Endothelial cell of umbilical vein (primary cell): Measurements from ENCODE around the gene MID1. TPM values are rescaled to one million over a fixed set of nuclear protein-coding genes. Genes with fewer than 3 reads are reported as not detected.
A peak's percentile ranks its signal among the peaks of the same experiment; 100 is the strongest.

Experiments
- BruUV-seq: library from RNA; stranded (reverse); fragments of 400-500 nt; replicated peaks from 2 replicates; lab custom pipeline; 2021; lab: Mats Ljungman, UMichigan
- CTCF ChIA-PET: fragments of 300-600, 350-600 bp; sonication (Branson Sonifier 250); formaldehyde crosslinking; loops from one replicate; lab custom pipeline; 2021; ENCODE audit warnings: antibody characterized with exemption, inconsistent platforms; lab: Charles Lee
- POLR2A ChIA-PET: fragments of 300-600, 350-600 bp; sonication (Branson Sonifier 250); formaldehyde crosslinking; loops from one replicate; lab custom pipeline; 2021; ENCODE audit warnings: antibody characterized with exemption, inconsistent platforms; lab: Charles Lee
- DNase-seq: peaks from one replicate; pipeline ENCODE4 v3.0.0-alpha.2; 2011; ENCODE audit warnings: low read depth, low spot score
- FAIRE-seq: peaks from 2 replicates; lab custom pipeline; 2011; peaks lifted over from hg19 to GRCh38; lab: Jason Lieb, UNC
- H2AFZ ChIP-seq: 2 replicates; pipeline ENCODE4 v1.6.0; 2012; ENCODE audit warnings: low read depth, low read length, control low read depth, inconsistent platforms
- H3K27ac ChIP-seq: 2 replicates; pipeline ENCODE4 v1.5.1; 2011; ENCODE audit warnings: low read depth, mild to moderate bottlenecking, control low read depth, low read length, moderate library complexity; ENCODE audit not compliant: insufficient read depth
- H3K27me3 ChIP-seq, 2 experiments: 2 replicates each; pipeline versions ENCODE4 v1.6.0 to v1.6.1; 2011; ENCODE audit warnings: low read length in 2 of 2, mixed read lengths in 1 of 2; ENCODE audit not compliant: control insufficient read depth in 2 of 2, insufficient read depth in 2 of 2
- H3K36me3 ChIP-seq, 2 experiments: 2 replicates in 1 of 2; 3 replicates in 1 of 2; pipeline ENCODE4 v1.5.1; 2011; ENCODE audit warnings: low read length in 2 of 2, mild to moderate bottlenecking in 1 of 2, moderate library complexity in 1 of 2; ENCODE audit not compliant: control insufficient read depth in 2 of 2, insufficient read depth in 2 of 2; ENCODE audit errors: extremely low read depth in 1 of 2
- H3K4me1 ChIP-seq: 3 replicates; pipeline ENCODE4 v1.5.1; 2011; ENCODE audit warnings: mild to moderate bottlenecking, low read length; ENCODE audit not compliant: control insufficient read depth, insufficient read depth; ENCODE audit errors: extremely low read depth
- H3K4me2 ChIP-seq: 2 replicates; pipeline ENCODE4 v1.6.1; 2011; ENCODE audit warnings: low read length, control low read depth, mixed read lengths; ENCODE audit not compliant: insufficient read depth
- H3K4me3 ChIP-seq, 3 experiments: fragments of 200-600 bp in 1 of 3; sonication (generic), shearing (Covaris generic) in 1 of 3; replicated peaks in 1 of 3; 2 replicates each; pipeline ENCODE4 v1.5.1; 2011 to 2016; ENCODE audit warnings: control low read depth in 3 of 3, low read length in 3 of 3, mild to moderate bottlenecking in 2 of 3, inconsistent platforms in 1 of 3, low read depth in 1 of 3, moderate library complexity in 1 of 3; ENCODE audit not compliant: insufficient read depth in 1 of 3
- H3K79me2 ChIP-seq: 2 replicates; pipeline ENCODE4 v1.6.0; 2012; ENCODE audit warnings: low read length, inconsistent platforms; ENCODE audit not compliant: control insufficient read depth, insufficient read depth
- H3K9ac ChIP-seq: replicated peaks from 2 replicates; pipeline ENCODE3; 2011; ENCODE audit warnings: low read length, control low read depth; ENCODE audit not compliant: insufficient read depth; ENCODE audit errors: extremely low read depth
- H3K9me1 ChIP-seq: replicated peaks from 3 replicates; pipeline ENCODE4 v1.6.0; 2011; ENCODE audit warnings: mild to moderate bottlenecking, low read length; ENCODE audit not compliant: control insufficient read depth, insufficient read depth; ENCODE audit errors: extremely low read depth
- H3K9me3 ChIP-seq: replicated peaks from 2 replicates; pipeline ENCODE4 v1.5.1; 2012; ENCODE audit warnings: low read length, inconsistent platforms; ENCODE audit not compliant: control insufficient read depth, insufficient read depth
- H4K20me1 ChIP-seq: replicated peaks from 2 replicates; pipeline ENCODE3; 2011; ENCODE audit warnings: mild to moderate bottlenecking, low read length; ENCODE audit not compliant: control insufficient read depth, insufficient read depth; ENCODE audit errors: extremely low read depth
- EZH2 ChIP-seq: IDR thresholded peaks from 2 replicates; pipeline ENCODE4 v1.6.1; 2012; ENCODE audit warnings: borderline replicate concordance, low read depth, mild to moderate bottlenecking, moderate library complexity, low read length, inconsistent platforms; ENCODE audit not compliant: severe bottlenecking
- FOS ChIP-seq: IDR thresholded peaks from 2 replicates; pipeline ENCODE4 v1.6.1; 2011; ENCODE audit warnings: mild to moderate bottlenecking, low read length, moderate library complexity, borderline replicate concordance; ENCODE audit not compliant: insufficient read depth
- GATA2 ChIP-seq: IDR thresholded peaks from 2 replicates; pipeline ENCODE4 v1.7.0; 2011; ENCODE audit warnings: low read depth, mild to moderate bottlenecking, moderate library complexity, mixed read lengths, low read length; ENCODE audit not compliant: insufficient read length, insufficient read depth
- JUN ChIP-seq: IDR thresholded peaks from 2 replicates; pipeline ENCODE4 v1.6.1; 2011; ENCODE audit warnings: borderline replicate concordance, low read depth; ENCODE audit not compliant: insufficient read length, insufficient read depth
- MAX ChIP-seq: IDR thresholded peaks from 2 replicates; pipeline ENCODE4 v1.6.1; 2011; ENCODE audit not compliant: insufficient read depth, insufficient read length
- MYC ChIP-seq: IDR thresholded peaks from one replicate; pipeline ENCODE4 v1.6.1; 2011; ENCODE audit warnings: mild to moderate bottlenecking, low read depth, low read length
- POLR2A ChIP-seq: IDR thresholded peaks from 2 replicates; pipeline ENCODE4 v1.6.1; 2012; ENCODE audit warnings: low read depth, mild to moderate bottlenecking, control low read depth, low read length
- POLR2AphosphoS5 ChIP-seq: IDR thresholded peaks from 2 replicates; pipeline ENCODE4 v1.6.1; 2012; ENCODE audit warnings: low read depth, mild to moderate bottlenecking, control low read depth, low read length, moderate library complexity; ENCODE audit not compliant: insufficient read depth
- dilution Hi-C: fragments of 300-500 bp; cut with MboI; formaldehyde crosslinking; loops from one replicate; pipeline ENCODE4 v1.15.0; 2019; ENCODE audit warnings: low sequenced_read_pairs; ENCODE audit not compliant: extremely low pct_ligation_motif_present
- intact Hi-C: fragments of 100-400 bp; cut with micrococcal nuclease; formaldehyde crosslinking; loops from one replicate; pipeline ENCODE4 v1.10.0; 2022
- polyA plus RNA-seq, 4 experiments: library from polyadenylated mRNA; depleted of rRNA in 3 of 4; stranded (reverse) in 3 of 4; unstranded in 1 of 4; fragments of >200 nt; gene quantifications; 2 replicates each; pipeline versions ENCODE4 v1.2.1 to v1.2.3, GENCODE V29; 2011 to 2012; ENCODE audit warnings: missing spikeins in 1 of 4
- total RNA-seq: library from RNA; stranded (reverse); gene quantifications from 2 replicates; pipeline ENCODE4 v1.2.3, GENCODE V29; 2021
- TF ChIP-seq, protein P1 (sequence below), 2 donors: IDR thresholded peaks; 1 replicate in 1 of 2; 2 replicates in 1 of 2; pipeline ENCODE4 v1.5.1; 2011; ENCODE audit warnings: low read length in 2 of 2, mild to moderate bottlenecking in 2 of 2, moderate library complexity in 2 of 2, control low read depth in 1 of 2, inconsistent platforms in 1 of 2, low read depth in 1 of 2; ENCODE audit not compliant: insufficient read depth in 1 of 2; ENCODE audit errors: extremely low read depth in 1 of 2

Gene MID1
- total and polyA plus RNA-seq, 2 donors (not counting 3 experiments of a cell fraction or from before 2014, with no cell fraction given): 21.3 to 29.8 TPM

- no peak overlapping the region for H3K4me3 ChIP-seq
- ChIA-PET POLR2A (no interaction called here), CTCF (interaction anchor here (1.5 kb wide), 1 partner anchor 459 kb away, joined by 3 read pairs; no protein-coding TSS in a partner anchor)
- BruUV-seq: no TSS peak
- FAIRE-seq (no peak), DNase-seq (no peak)
- no peaks in the 10 kb centered on the region for H3K9me1 ChIP-seq
- H3K27me3 ChIP-seq: peaks cover 0 to 2% of the 10 kb centered on the region in 2 experiments
- no peaks in the 10 kb centered on the region for H4K20me1 ChIP-seq
- H3K4me1 ChIP-seq: no peaks in the 10 kb centered on the region
- no peak overlapping the region for H3K9ac ChIP-seq
- H2AFZ ChIP-seq: no peak overlapping the region
- H3K36me3 ChIP-seq: no peaks in the 10 kb centered on the region
- H3K79me2 ChIP-seq: no peaks in the 10 kb centered on the region
- TF ChIP-seq FOS (no peak), EZH2 (no peak), JUN (no peak), GATA2 (no peak)
- H3K4me2 ChIP-seq: no peak overlapping the region
- H3K27ac ChIP-seq: no peak overlapping the region
- intact Hi-C loops (no loop called here), dilution Hi-C loops (no loop called here)
- no peaks in the 10 kb centered on the region for H3K9me3 ChIP-seq
Observed at GRCh38 chrX:10649265-10649664, 28.9 kb upstream of the MID1 start.

- intact Hi-C loops: no loop called here
- no peak overlapping the region for H3K27ac ChIP-seq
- DNase-seq (peak; percentile 1), FAIRE-seq (no peak)
- dilution Hi-C loops: no loop called here
- H3K9me3 ChIP-seq: no peaks in the 10 kb centered on the region
- no peaks in the 10 kb centered on the region for H3K9me1 ChIP-seq
- no peak overlapping the region for H3K4me3 ChIP-seq
- peaks cover 0 to 2% of the 10 kb centered on the region in 2 experiments for H3K27me3 ChIP-seq
- ChIA-PET POLR2A (no interaction called here), CTCF (no interaction called here)
- H4K20me1 ChIP-seq: no peaks in the 10 kb centered on the region
- H3K4me1 ChIP-seq: no peaks in the 10 kb centered on the region
- H3K9ac ChIP-seq: no peak overlapping the region
- H3K79me2 ChIP-seq: no peaks in the 10 kb centered on the region
- no peak overlapping the region for H3K4me2 ChIP-seq
- BruUV-seq: no TSS peak
- TF ChIP-seq, protein P1, sequence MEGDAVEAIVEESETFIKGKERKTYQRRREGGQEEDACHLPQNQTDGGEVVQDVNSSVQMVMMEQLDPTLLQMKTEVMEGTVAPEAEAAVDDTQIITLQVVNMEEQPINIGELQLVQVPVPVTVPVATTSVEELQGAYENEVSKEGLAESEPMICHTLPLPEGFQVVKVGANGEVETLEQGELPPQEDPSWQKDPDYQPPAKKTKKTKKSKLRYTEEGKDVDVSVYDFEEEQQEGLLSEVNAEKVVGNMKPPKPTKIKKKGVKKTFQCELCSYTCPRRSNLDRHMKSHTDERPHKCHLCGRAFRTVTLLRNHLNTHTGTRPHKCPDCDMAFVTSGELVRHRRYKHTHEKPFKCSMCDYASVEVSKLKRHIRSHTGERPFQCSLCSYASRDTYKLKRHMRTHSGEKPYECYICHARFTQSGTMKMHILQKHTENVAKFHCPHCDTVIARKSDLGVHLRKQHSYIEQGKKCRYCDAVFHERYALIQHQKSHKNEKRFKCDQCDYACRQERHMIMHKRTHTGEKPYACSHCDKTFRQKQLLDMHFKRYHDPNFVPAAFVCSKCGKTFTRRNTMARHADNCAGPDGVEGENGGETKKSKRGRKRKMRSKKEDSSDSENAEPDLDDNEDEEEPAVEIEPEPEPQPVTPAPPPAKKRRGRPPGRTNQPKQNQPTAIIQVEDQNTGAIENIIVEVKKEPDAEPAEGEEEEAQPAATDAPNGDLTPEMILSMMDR (IDR thresholded peaks at IDR 0.05; ENCODE audit: extremely low read depth in 1 of 2, insufficient read depth in 1 of 2, low read depth in 1 of 2, low read length in 2 of 2): no peak
- TF ChIP-seq JUN (no peak), POLR2A (no peak), FOS (no peak), EZH2 (no peak), POLR2AphosphoS5 (no peak), MAX (no peak), GATA2 (no peak), MYC (no peak)
- no peaks in the 10 kb centered on the region for H3K36me3 ChIP-seq
- H2AFZ ChIP-seq: no peak overlapping the region
Observed at GRCh38 chrX:10648614-10649013, 28.2 kb upstream of the MID1 start.
